Neutrophil (primary cell): ENCODE data around the gene SHH.

Source experiments
- H3K27ac ChIP-seq: fragments of 200-600 bp; sonication (generic); 2 replicates; pipeline ENCODE4 v1.5.1; 2016; ENCODE audit warnings: mild to moderate bottlenecking, moderate library complexity
- H3K27me3 ChIP-seq: fragments of 200-600 bp; sonication (generic); 2 replicates; pipeline ENCODE4 v1.6.0; 2016; ENCODE audit warnings: mild to moderate bottlenecking
- H3K36me3 ChIP-seq: fragments of 200-600 bp; sonication (generic); 2 replicates; pipeline ENCODE4 v1.5.1; 2017
- H3K4me1 ChIP-seq, 2 experiments: fragments of 200-600 bp in 1 of 2; sonication (generic) in 1 of 2; 1 replicate in 1 of 2; 2 replicates in 1 of 2; pipeline versions ENCODE4 v1.5.1 to v1.6.1; 2013 to 2016; ENCODE audit warnings: low read depth in 1 of 2, low read length in 1 of 2, mild to moderate bottlenecking in 1 of 2, moderate library complexity in 1 of 2; ENCODE audit not compliant: control insufficient read depth in 1 of 2, insufficient read depth in 1 of 2
- H3K4me3 ChIP-seq, 2 experiments: fragments of 200-600 bp in 1 of 2; sonication (generic) in 1 of 2; 1 replicate in 1 of 2; 2 replicates in 1 of 2; pipeline ENCODE4 v1.5.1; 2013 to 2016; ENCODE audit warnings: low read depth in 1 of 2, low read length in 1 of 2, mild to moderate bottlenecking in 1 of 2, moderate library complexity in 1 of 2
- H3K9me3 ChIP-seq: fragments of 200-600 bp; sonication (generic); 2 replicates; pipeline ENCODE4 v1.5.1; 2016
- TF ChIP-seq, protein P1 (sequence below): fragments of 200-600 bp; sonication (generic); IDR thresholded peaks from 2 replicates; pipeline ENCODE4 v1.5.1; 2016; ENCODE audit warnings: antibody characterized with exemption

Gene SHH

DNA sequence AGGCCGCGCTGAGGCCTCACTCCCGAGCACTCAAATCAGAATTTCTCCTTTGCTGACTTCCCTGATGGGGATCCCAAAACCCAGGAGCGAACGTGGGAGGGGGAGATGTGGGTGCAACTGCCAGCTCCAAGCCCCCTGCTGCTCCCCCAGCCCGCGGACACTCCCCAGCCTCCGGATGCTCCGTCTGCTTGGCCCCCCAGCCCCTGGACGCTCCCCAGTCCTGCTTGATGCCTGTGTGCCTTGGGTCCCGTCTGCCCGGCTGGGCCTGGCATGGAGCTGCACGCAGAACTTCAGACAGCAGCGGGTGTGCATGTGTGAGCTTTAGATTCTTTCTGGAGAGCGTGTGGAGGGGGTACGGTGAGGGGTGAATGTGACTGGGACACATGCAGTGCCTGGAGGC, 4.7 kb upstream of the SHH start:
- TF ChIP-seq, protein P1, sequence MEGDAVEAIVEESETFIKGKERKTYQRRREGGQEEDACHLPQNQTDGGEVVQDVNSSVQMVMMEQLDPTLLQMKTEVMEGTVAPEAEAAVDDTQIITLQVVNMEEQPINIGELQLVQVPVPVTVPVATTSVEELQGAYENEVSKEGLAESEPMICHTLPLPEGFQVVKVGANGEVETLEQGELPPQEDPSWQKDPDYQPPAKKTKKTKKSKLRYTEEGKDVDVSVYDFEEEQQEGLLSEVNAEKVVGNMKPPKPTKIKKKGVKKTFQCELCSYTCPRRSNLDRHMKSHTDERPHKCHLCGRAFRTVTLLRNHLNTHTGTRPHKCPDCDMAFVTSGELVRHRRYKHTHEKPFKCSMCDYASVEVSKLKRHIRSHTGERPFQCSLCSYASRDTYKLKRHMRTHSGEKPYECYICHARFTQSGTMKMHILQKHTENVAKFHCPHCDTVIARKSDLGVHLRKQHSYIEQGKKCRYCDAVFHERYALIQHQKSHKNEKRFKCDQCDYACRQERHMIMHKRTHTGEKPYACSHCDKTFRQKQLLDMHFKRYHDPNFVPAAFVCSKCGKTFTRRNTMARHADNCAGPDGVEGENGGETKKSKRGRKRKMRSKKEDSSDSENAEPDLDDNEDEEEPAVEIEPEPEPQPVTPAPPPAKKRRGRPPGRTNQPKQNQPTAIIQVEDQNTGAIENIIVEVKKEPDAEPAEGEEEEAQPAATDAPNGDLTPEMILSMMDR: no peak
- no peak overlapping the region for H3K27ac ChIP-seq

DNA sequence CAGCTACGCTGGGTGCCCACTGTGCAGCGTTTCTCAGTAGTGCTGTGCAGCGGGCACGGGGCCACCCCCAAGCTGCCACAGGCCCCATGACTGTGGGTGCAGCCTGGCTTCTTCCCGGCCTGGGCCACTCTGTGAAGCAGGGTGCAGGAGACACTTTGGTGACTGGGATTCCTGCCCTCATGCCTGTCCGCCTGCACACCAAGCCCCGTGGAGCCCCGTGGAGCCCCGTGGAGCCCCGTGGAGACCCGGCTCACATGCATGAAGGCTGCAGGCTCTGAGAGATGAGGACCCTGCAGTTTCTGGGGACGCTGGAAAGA, 3.9 kb upstream of the SHH start:
- Histone ChIP-seq H3K4me1 (no peaks in the 10 kb centered on the region), H3K9me3 (no peaks in the 10 kb centered on the region), H3K27me3 (peaks cover 98% of the 10 kb centered on the region), H3K4me3 (no peak overlapping the region), H3K36me3 (no peaks in the 10 kb centered on the region), H3K27ac (no peak overlapping the region)
- TF ChIP-seq, protein P1: no peak

More for the DNA sequence above, 4.7 kb upstream of the SHH start:
- Histone ChIP-seq H3K36me3 (no peaks in the 10 kb centered on the region), H3K27me3 (peaks cover 98% of the 10 kb centered on the region), H3K4me3 (no peak overlapping the region), H3K9me3 (no peaks in the 10 kb centered on the region), H3K4me1 (no peaks in the 10 kb centered on the region)

DNA sequence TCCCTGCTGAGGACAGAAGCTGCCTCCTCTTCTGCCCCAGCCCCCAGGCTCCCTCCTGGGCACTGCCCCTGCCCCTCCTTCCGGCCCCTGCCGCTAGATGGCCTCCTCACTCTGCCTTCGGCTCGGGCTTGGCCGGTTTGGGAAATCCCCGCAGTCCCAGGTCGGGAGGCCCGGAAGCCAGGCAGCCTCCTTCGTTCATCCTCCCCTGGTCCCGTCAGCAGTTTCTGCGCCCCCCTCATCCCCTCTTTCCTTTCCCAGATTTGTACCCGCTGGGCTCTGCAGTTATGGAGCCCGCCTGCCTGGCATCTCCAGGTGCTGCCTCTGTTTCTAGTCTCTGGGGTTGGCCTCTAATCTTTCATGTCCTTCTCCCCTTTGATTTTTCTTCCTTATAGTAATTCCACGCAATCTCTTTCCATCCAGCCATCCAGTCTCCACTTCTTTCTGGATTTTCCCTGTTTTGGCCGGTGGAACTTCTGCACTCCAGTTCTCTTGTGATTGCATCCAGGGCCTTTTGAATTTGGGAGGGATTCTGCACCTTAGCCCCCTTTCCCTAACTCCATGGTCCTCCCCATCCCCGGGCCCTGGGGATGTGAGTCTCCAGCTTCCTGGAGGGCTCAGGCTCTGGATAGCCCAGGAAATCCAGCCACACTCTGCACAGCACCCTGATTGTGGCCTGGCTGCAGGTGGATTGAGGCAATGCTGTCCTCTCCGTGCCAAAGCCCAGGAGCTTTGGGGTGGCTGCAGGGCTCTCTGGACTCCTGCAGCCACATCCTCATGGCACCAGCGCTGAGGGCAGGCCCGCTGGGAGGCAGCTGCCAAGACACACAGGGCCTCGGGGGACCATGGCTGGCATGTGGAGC, 3.3 kb upstream of the SHH start:
- peaks cover 100% of the 10 kb centered on the region for H3K27me3 ChIP-seq
- H3K27ac ChIP-seq: no peak overlapping the region
- no peaks in the 10 kb centered on the region for H3K4me1 ChIP-seq
- TF ChIP-seq, protein P1: no peak
- no peaks in the 10 kb centered on the region for H3K36me3 ChIP-seq
- H3K9me3 ChIP-seq: no peaks in the 10 kb centered on the region
- H3K4me3 ChIP-seq: no peak overlapping the region

DNA sequence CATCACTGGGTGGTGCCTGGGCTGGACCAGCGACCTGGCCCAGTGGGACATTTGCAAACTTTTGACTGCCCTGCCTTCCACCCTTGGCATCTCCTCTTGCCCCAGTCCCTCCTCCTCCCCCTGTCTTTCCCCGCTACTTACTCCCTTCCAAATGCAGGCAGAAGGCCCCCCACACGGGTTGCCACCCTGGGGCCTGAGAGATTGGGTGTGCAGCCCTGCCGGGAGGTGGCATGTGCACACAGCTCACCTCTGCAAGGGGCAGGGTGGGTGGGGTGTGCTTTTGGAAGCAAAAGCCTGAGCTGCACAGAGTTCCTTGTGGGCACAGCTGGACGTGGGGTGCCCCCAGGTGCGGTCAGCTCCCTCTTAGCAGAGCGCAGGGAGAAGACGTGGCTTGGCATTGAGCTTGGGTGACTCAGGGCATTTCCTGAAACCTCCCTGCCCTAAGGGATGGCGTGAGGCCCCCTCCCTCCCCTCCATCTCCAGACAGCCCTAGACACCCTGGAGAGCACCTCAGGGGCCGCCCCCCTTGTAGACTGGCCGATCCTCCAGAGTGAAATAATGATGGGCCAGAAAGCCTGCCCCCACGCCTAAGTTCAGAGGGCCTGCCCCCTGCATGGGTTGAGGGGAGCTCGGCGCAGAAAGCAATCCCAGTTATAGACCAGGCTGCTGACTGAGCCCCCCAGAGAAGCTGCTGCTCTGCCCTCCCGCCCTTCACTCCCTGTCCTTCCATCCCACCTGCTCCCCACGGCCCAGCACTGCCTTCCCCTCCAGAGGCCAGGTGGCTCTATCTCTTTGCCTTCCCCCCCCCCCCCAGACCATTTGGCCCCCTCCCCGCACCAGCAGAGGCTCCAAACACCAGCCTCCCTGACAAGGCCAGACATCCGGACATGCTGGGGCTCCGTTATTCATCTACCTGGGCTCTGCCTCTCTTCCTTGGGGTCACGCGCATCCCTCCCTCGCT, 2.3 kb upstream of the SHH start:
- Histone ChIP-seq H3K4me1 (no peaks in the 10 kb centered on the region), H3K4me3 (no peak overlapping the region), H3K27ac (no peak overlapping the region), H3K27me3 (peaks cover 100% of the 10 kb centered on the region), H3K36me3 (no peaks in the 10 kb centered on the region), H3K9me3 (no peaks in the 10 kb centered on the region)
- TF ChIP-seq, protein P1: no peak

DNA sequence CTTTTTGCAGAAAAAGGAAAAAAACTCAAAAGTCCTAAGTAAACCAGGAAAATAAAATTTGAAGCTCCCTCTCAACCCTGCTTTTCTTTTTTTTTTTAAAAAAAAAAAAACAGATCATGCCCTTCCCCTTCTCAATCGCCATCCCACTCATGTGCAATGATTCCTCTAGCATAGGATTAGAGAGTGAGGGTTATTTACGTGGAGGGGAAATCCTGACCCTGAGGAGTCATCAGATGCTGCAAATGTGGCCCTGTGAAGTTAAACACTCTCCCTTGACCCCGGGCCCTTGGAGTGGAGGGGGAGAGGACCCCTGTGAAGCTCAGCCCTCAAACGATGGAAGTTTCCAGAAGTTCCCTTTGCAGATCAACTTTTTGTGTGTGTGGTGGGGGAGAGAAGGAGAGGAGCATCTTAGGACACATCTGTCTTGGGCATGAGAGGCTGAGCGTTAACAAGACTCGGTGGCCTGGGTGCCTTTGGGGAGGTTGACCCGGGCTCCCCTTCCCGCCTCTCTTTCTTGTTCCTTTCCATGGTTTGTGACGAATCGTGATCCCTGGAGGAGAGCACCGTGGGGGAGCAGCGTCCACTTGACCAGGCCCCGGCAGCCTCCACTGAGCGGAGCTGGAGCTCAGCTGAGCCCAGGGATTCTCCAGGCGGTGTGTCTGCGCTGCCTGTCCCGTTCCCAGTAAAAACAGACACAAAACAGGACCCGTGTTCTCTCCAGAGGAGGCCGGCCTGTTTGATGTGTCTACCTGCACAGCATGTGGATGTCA, 1.5 kb upstream of the SHH start:
- peaks cover under 1 to 5% of the 10 kb centered on the region in 2 experiments for H3K4me1 ChIP-seq
- TF ChIP-seq, protein P1: no peak
- H3K27me3 ChIP-seq: peaks cover 100% of the 10 kb centered on the region
- no peak overlapping the region for H3K4me3 ChIP-seq
- H3K9me3 ChIP-seq: no peaks in the 10 kb centered on the region
- H3K36me3 ChIP-seq: no peaks in the 10 kb centered on the region
- no peak overlapping the region for H3K27ac ChIP-seq
